ENCODE results near the gene CERS1. TPM values are rescaled to one million over a fixed set of nuclear protein-coding genes. Genes with fewer than 3 reads are reported as not detected.

Gene CERS1
- total RNA-seq, 1 experiment from 2014 or later: 11.4 TPM

DNA sequence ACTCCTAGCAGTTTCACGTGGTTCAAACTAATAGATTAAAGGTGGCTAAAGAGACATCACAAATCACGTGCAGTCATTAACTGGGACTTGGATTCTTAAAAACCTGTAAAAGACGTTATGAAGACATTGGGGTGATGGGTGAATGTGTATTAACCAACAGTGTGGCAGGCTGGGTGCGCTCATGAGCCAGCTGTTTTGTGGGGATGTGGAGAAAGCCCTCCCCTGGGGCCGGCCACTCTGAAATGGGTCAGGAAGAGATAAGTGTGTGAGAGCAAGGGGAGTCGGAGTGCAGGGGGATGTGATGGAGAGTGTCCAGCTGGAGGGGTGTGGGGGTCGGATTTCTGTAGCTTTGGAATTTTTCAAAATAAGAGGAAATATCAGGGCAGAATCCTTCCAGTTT lies 53.8 kb downstream of the CERS1 start:
- H3K36me3 ChIP-seq (ENCODE audit: insufficient read depth, low read length, poor library complexity, severe bottlenecking): peaks cover 6% of the 10 kb centered on the region
- TF ChIP-seq CTCF (conservative IDR thresholded peaks at IDR 0.05; ENCODE audit: low read depth, low read length) (no peak), EZH2 (IDR thresholded peaks at IDR 0.05; ENCODE audit: borderline replicate concordance, low read depth, low read length, poor library complexity, severe bottlenecking) (no peak)
- no peak overlapping the region for H3K4me3 ChIP-seq (ENCODE audit: low read depth, low read length, poor library complexity, severe bottlenecking)
- CTCF ChIA-PET: no interaction called here
- no peak overlapping the region for H3K27ac ChIP-seq (ENCODE audit: low read depth, low read length, poor library complexity, severe bottlenecking)
- POLR2A ChIA-PET (ENCODE audit: low non-redundant PET): no interaction called here
- H3K27me3 ChIP-seq (replicated peaks; ENCODE audit: insufficient read depth, low read depth, low read length, poor library complexity): no peaks in the 10 kb centered on the region
- no peak for DNase-seq (ENCODE audit: low spot score)
- no TSS peak for BruUV-seq (replicated peaks)
- intact Hi-C loops (cut with micrococcal nuclease; ENCODE audit: unreplicated experiment): no loop called here
- H3K4me1 ChIP-seq (ENCODE audit: insufficient read depth, low read length, poor library complexity, severe bottlenecking): peaks cover 8% of the 10 kb centered on the region
- H3K9me3 ChIP-seq (ENCODE audit: low read depth, low read length, poor library complexity, severe bottlenecking): no peaks in the 10 kb centered on the region

- no peak overlapping the region for H3K27ac ChIP-seq (ENCODE audit: low read depth, low read length, poor library complexity, severe bottlenecking)
- no TSS peak for BruUV-seq (replicated peaks)
- CTCF ChIA-PET: no interaction called here
- no peak for DNase-seq (ENCODE audit: low spot score)
- H3K36me3 ChIP-seq (ENCODE audit: insufficient read depth, low read length, poor library complexity, severe bottlenecking): peaks cover 6% of the 10 kb centered on the region
- intact Hi-C loops (cut with micrococcal nuclease; ENCODE audit: unreplicated experiment): no loop called here
- POLR2A ChIA-PET (ENCODE audit: low non-redundant PET): no interaction called here
- H3K9me3 ChIP-seq (ENCODE audit: low read depth, low read length, poor library complexity, severe bottlenecking): no peaks in the 10 kb centered on the region
- H3K4me1 ChIP-seq (ENCODE audit: insufficient read depth, low read length, poor library complexity, severe bottlenecking): peaks cover 6% of the 10 kb centered on the region
- no peak for TF ChIP-seq CTCF (conservative IDR thresholded peaks at IDR 0.05; ENCODE audit: low read depth, low read length)
- TF ChIP-seq EZH2 (IDR thresholded peaks at IDR 0.05; ENCODE audit: borderline replicate concordance, low read depth, low read length, poor library complexity, severe bottlenecking): no peak
- H3K27me3 ChIP-seq (replicated peaks; ENCODE audit: insufficient read depth, low read depth, low read length, poor library complexity): no peaks in the 10 kb centered on the region
- H3K4me3 ChIP-seq (ENCODE audit: low read depth, low read length, poor library complexity, severe bottlenecking): no peak overlapping the region
Measured at GRCh38 chr19:18841400-18841799, 54.6 kb downstream of the CERS1 start.

- no peaks in the 10 kb centered on the region for H3K9me3 ChIP-seq (ENCODE audit: low read depth, low read length, poor library complexity, severe bottlenecking)
- H3K27ac ChIP-seq (ENCODE audit: low read depth, low read length, poor library complexity, severe bottlenecking): no peak overlapping the region
- peaks cover 6% of the 10 kb centered on the region for H3K4me1 ChIP-seq (ENCODE audit: insufficient read depth, low read length, poor library complexity, severe bottlenecking)
- POLR2A ChIA-PET (ENCODE audit: low non-redundant PET): interaction anchor here (0.6 kb wide), 1 partner anchor 1946 kb away, joined by 3 read pairs; no protein-coding TSS in a partner anchor
- no TSS peak for BruUV-seq (replicated peaks)
- DNase-seq (ENCODE audit: low spot score): no peak
- CTCF ChIA-PET: no interaction called here
- no peaks in the 10 kb centered on the region for H3K27me3 ChIP-seq (replicated peaks; ENCODE audit: insufficient read depth, low read depth, low read length, poor library complexity)
- H3K36me3 ChIP-seq (ENCODE audit: insufficient read depth, low read length, poor library complexity, severe bottlenecking): peaks cover 9% of the 10 kb centered on the region
- TF ChIP-seq EZH2 (IDR thresholded peaks at IDR 0.05; ENCODE audit: borderline replicate concordance, low read depth, low read length, poor library complexity, severe bottlenecking): no peak
- TF ChIP-seq CTCF (conservative IDR thresholded peaks at IDR 0.05; ENCODE audit: low read depth, low read length): no peak
- no peak overlapping the region for H3K4me3 ChIP-seq (ENCODE audit: low read depth, low read length, poor library complexity, severe bottlenecking)
- intact Hi-C loops (cut with micrococcal nuclease; ENCODE audit: unreplicated experiment): no loop called here
Measured at GRCh38 chr19:18840288-18841267, 55.4 kb downstream of the CERS1 start.
